B cell (primary cell): ENCODE data around the gene RBMS3. TPM values are rescaled to one million over a fixed set of nuclear protein-coding genes. Genes with fewer than 3 reads are reported as not detected.
"Not testable (repeated sequence)": the region's sequence is repeated elsewhere in the genome, so short reads cannot be mapped to it uniquely, and the experiment has no call there.

Source experiments
- ATAC-seq: fragments of 200-7000 bp; cut with Tn5 transposase; one replicate; pipeline ENCODE4 v1.10.0; 2021; ENCODE audit warnings: low read depth, mild to moderate bottlenecking, moderate number of reproducible peaks, moderate library complexity
- CTCF ChIA-PET: fragments of 350-600 bp; sonication (Branson Sonifier 250); formaldehyde crosslinking; loops from one replicate; lab custom pipeline; 2021; ENCODE audit warnings: antibody characterized with exemption, inconsistent platforms; lab: Charles Lee
- POLR2A ChIA-PET: fragments of 350-600 bp; sonication (Branson Sonifier 250); formaldehyde crosslinking; loops from one replicate; lab custom pipeline; 2021; ENCODE audit warnings: antibody characterized with exemption; lab: Charles Lee
- DNase-seq: peaks from one replicate; pipeline ENCODE4 v3.0.0; 2013
- H2AFZ ChIP-seq: 2 replicates; pipeline ENCODE4 v1.6.1; 2012; ENCODE audit warnings: mild to moderate bottlenecking, low read depth, low read length; ENCODE audit not compliant: insufficient read depth, poor library complexity, severe bottlenecking
- H3K27ac ChIP-seq, 2 donors: 1 replicate in 1 of 2; 2 replicates in 1 of 2; pipeline ENCODE4 v1.5.1; 2012 to 2013; ENCODE audit warnings: low read length in 2 of 2, mild to moderate bottlenecking in 2 of 2, moderate library complexity in 1 of 2
- H3K27me3 ChIP-seq, 4 experiments: fragments of 200-600 bp in 1 of 4; sonication (generic) in 1 of 4; replicated peaks in 1 of 4; 1 replicate in 2 of 4; 2 replicates in 2 of 4; pipeline versions ENCODE4 v1.6.1 to v1.7.0; 2013 to 2016; ENCODE audit warnings: low read length in 3 of 4, mild to moderate bottlenecking in 2 of 4, mixed read lengths in 1 of 4, moderate library complexity in 1 of 4; ENCODE audit not compliant: insufficient read depth in 4 of 4, control insufficient read depth in 3 of 4; ENCODE audit errors: control extremely low read depth in 1 of 4
- H3K36me3 ChIP-seq, 2 experiments: replicated peaks in 1 of 2; 1 replicate in 1 of 2; 2 replicates in 1 of 2; pipeline versions ENCODE4 v1.6.1 to v1.7.1; 2013; ENCODE audit warnings: low read length in 1 of 2; ENCODE audit not compliant: insufficient read depth in 2 of 2, control insufficient read depth in 1 of 2; ENCODE audit errors: control extremely low read depth in 1 of 2, extremely low read depth in 1 of 2
- H3K4me1 ChIP-seq, 2 donors: fragments of 200-600 bp in 1 of 2; sonication (generic) in 1 of 2; 1 replicate in 1 of 2; 2 replicates in 1 of 2; pipeline versions ENCODE4 v1.5.1 to v1.6.1; 2013 to 2017; ENCODE audit warnings: low read length in 2 of 2; ENCODE audit not compliant: control insufficient read depth in 2 of 2, insufficient read depth in 2 of 2
- H3K4me2 ChIP-seq: replicated peaks from 2 replicates; pipeline ENCODE3; 2012; ENCODE audit warnings: mild to moderate bottlenecking, low read depth, low read length; ENCODE audit not compliant: poor library complexity, severe bottlenecking
- H3K4me3 ChIP-seq, 5 experiments: fragments of 200-600 bp in 1 of 5; sonication (generic) in 1 of 5; 1 replicate in 3 of 5; 2 replicates in 2 of 5; pipeline versions ENCODE4 v1.5.1 to v1.7.0; 2011 to 2016; ENCODE audit warnings: low read length in 4 of 5, mild to moderate bottlenecking in 4 of 5, low read depth in 2 of 5, control low read depth in 1 of 5, moderate library complexity in 1 of 5; ENCODE audit not compliant: insufficient read depth in 1 of 5; ENCODE audit errors: control extremely low read depth in 1 of 5, extremely low read depth in 1 of 5
- H3K79me2 ChIP-seq: fragments of 200-600 bp; sonication (generic); one replicate; pipeline ENCODE4 v1.6.0; 2016; ENCODE audit warnings: low read length; ENCODE audit not compliant: control insufficient read depth, insufficient read depth
- H3K9ac ChIP-seq: fragments of 200-600 bp; sonication (generic); 2 replicates; pipeline ENCODE4 v1.6.1; 2017; ENCODE audit warnings: mild to moderate bottlenecking, low read length, moderate library complexity
- H3K9me3 ChIP-seq, 3 donors: one replicate each; pipeline versions ENCODE4 v1.6.1 to v1.7.1; 2013; ENCODE audit warnings: low read length in 2 of 3; ENCODE audit not compliant: control insufficient read depth in 2 of 3, insufficient read depth in 1 of 3; ENCODE audit errors: control extremely low read depth in 1 of 3
- H4K20me1 ChIP-seq: 2 replicates; pipeline ENCODE4 v1.6.0; 2012; ENCODE audit warnings: mild to moderate bottlenecking, low read length; ENCODE audit not compliant: insufficient read depth, control insufficient read depth, poor library complexity, severe bottlenecking
- H3K27ac Mint-ChIP-seq: one replicate; pipeline ENCODE4 v1.8.0; 2021; ENCODE audit warnings: mixed read lengths
- H3K27me3 Mint-ChIP-seq: one replicate; pipeline ENCODE4 v1.8.0; 2021; ENCODE audit warnings: mixed read lengths
- H3K4me1 Mint-ChIP-seq: one replicate; pipeline ENCODE4 v1.8.0; 2021; ENCODE audit warnings: mixed read lengths
- H3K4me3 Mint-ChIP-seq: one replicate; pipeline ENCODE4 v1.8.0; 2021; ENCODE audit warnings: mixed read lengths
- H3K9me3 Mint-ChIP-seq: one replicate; pipeline ENCODE4 v1.8.0; 2022; ENCODE audit warnings: mixed read lengths; ENCODE audit not compliant: insufficient read depth
- CTCF ChIP-seq: fragments of 200-600 bp; IDR thresholded peaks from one replicate; pipeline ENCODE4 v1.8.0; 2022; ENCODE audit warnings: antibody characterized with exemption, mild to moderate bottlenecking
- EZH2 ChIP-seq: IDR thresholded peaks from 2 replicates; pipeline ENCODE4 v1.6.1; 2012; ENCODE audit warnings: borderline replicate concordance, low read depth, mild to moderate bottlenecking, moderate library complexity, low read length; ENCODE audit not compliant: insufficient read depth, poor library complexity, severe bottlenecking
- WGBS: methylation state at CpG from one replicate; pipeline ENCODE4 v1.1.5; 2013; ENCODE audit warnings: missing lambda C conversion rate; ENCODE audit not compliant: insufficient coverage; 5-methylcytosine and 5-hydroxymethylcytosine counted together
- intact Hi-C: fragments of 100-400 bp; cut with micrococcal nuclease; formaldehyde crosslinking; loops from one replicate; pipeline ENCODE4 v1.10.0; 2022
- polyA plus RNA-seq: library from polyadenylated mRNA; depleted of rRNA; stranded (reverse); fragments of >200 nt; gene quantifications from 2 replicates; pipeline ENCODE4 v1.2.3, GENCODE V29; 2012
- total RNA-seq, 2 donors: library from RNA; stranded (reverse); fragments of 120-200 nt in 1 of 2; gene quantifications; 1 replicate in 1 of 2; 2 replicates in 1 of 2; pipeline versions ENCODE4 v1.2.3 to v1.2.4, GENCODE V29; 2013 to 2022

Gene RBMS3
- total and polyA plus RNA-seq, 2 donors (not counting 1 experiment from before 2014, with no cell fraction given), result not detected

GRCh38 chr3:29392625-29393388 lies 111.9 kb downstream of the RBMS3 start:
- H3K4me2 ChIP-seq, result no peak overlapping the region
- H3K27me3 ChIP-seq, result no peaks in the 10 kb centered on the region
- intact Hi-C loops, result no loop called here
- ChIA-PET CTCF (no interaction called here), POLR2A (no interaction called here)
- no peak overlapping the region for H3K4me3 Mint-ChIP-seq
- H3K4me1 ChIP-seq, result no peaks in the 10 kb centered on the region
- H3K4me3 ChIP-seq, result no peak overlapping the region
- no peak overlapping the region for H3K27ac Mint-ChIP-seq
- H3K36me3 ChIP-seq, result no peaks in the 10 kb centered on the region
- no peaks in the 10 kb centered on the region for H3K79me2 ChIP-seq
- no peaks in the 10 kb centered on the region for H4K20me1 ChIP-seq
- H2AFZ ChIP-seq, result no peak overlapping the region
- no peak for ATAC-seq
- TF ChIP-seq CTCF, result no peak
- TF ChIP-seq EZH2, result no peak
- DNase-seq, result no peak
- peaks cover 0 to 1% (median 0%) of the 10 kb centered on the region in 3 donors for H3K9me3 ChIP-seq
- H3K9me3 Mint-ChIP-seq, result peaks cover 2% of the 10 kb centered on the region
- no peaks in the 10 kb centered on the region for H3K27me3 Mint-ChIP-seq
- H3K4me1 Mint-ChIP-seq, result no peaks in the 10 kb centered on the region
- H3K9ac ChIP-seq, result no peak overlapping the region
- H3K27ac ChIP-seq, result no peak overlapping the region

- H3K27ac ChIP-seq, H3K27me3 Mint-ChIP-seq, H3K4me2 ChIP-seq, H2AFZ ChIP-seq, ATAC-seq, H3K9me3 Mint-ChIP-seq, CTCF ChIA-PET, intact Hi-C loops, H3K4me3 Mint-ChIP-seq, POLR2A ChIA-PET, H3K27me3 ChIP-seq, H3K79me2 ChIP-seq, H3K9me3 ChIP-seq, DNase-seq, H3K27ac Mint-ChIP-seq, H4K20me1 ChIP-seq, H3K4me1 ChIP-seq, H3K36me3 ChIP-seq, H3K4me3 ChIP-seq, H3K9ac ChIP-seq, H3K4me1 Mint-ChIP-seq: not testable (repeated sequence)
- WGBS, result 93% methylated on average over 3 of the region's 4 CpGs
Observed at GRCh38 chr3:29393946-29394345, 113.1 kb downstream of the RBMS3 start.
